B cell (primary cell): ENCODE results near the gene ALDOB. TPM values are rescaled to one million over a fixed set of nuclear protein-coding genes. Genes with fewer than 3 reads are reported as not detected.

Experiments
- ATAC-seq: fragments of 200-7000 bp; cut with Tn5 transposase; one replicate; pipeline ENCODE4 v1.10.0; 2021; ENCODE audit warnings: low read depth, mild to moderate bottlenecking, moderate number of reproducible peaks, moderate library complexity
- CTCF ChIA-PET: fragments of 350-600 bp; sonication (Branson Sonifier 250); formaldehyde crosslinking; loops from one replicate; lab custom pipeline; 2021; ENCODE audit warnings: antibody characterized with exemption, inconsistent platforms; lab: Charles Lee
- POLR2A ChIA-PET: fragments of 350-600 bp; sonication (Branson Sonifier 250); formaldehyde crosslinking; loops from one replicate; lab custom pipeline; 2021; ENCODE audit warnings: antibody characterized with exemption; lab: Charles Lee
- DNase-seq: peaks from one replicate; pipeline ENCODE4 v3.0.0; 2013
- H2AFZ ChIP-seq: 2 replicates; pipeline ENCODE4 v1.6.1; 2012; ENCODE audit warnings: mild to moderate bottlenecking, low read depth, low read length; ENCODE audit not compliant: insufficient read depth, poor library complexity, severe bottlenecking
- H3K27ac ChIP-seq, 2 donors: 1 replicate in 1 of 2; 2 replicates in 1 of 2; pipeline ENCODE4 v1.5.1; 2012 to 2013; ENCODE audit warnings: low read length in 2 of 2, mild to moderate bottlenecking in 2 of 2, moderate library complexity in 1 of 2
- H3K27me3 ChIP-seq, 4 experiments: fragments of 200-600 bp in 1 of 4; sonication (generic) in 1 of 4; replicated peaks in 1 of 4; 1 replicate in 2 of 4; 2 replicates in 2 of 4; pipeline versions ENCODE4 v1.6.1 to v1.7.0; 2013 to 2016; ENCODE audit warnings: low read length in 3 of 4, mild to moderate bottlenecking in 2 of 4, mixed read lengths in 1 of 4, moderate library complexity in 1 of 4; ENCODE audit not compliant: insufficient read depth in 4 of 4, control insufficient read depth in 3 of 4; ENCODE audit errors: control extremely low read depth in 1 of 4
- H3K36me3 ChIP-seq, 2 experiments: replicated peaks in 1 of 2; 1 replicate in 1 of 2; 2 replicates in 1 of 2; pipeline versions ENCODE4 v1.6.1 to v1.7.1; 2013; ENCODE audit warnings: low read length in 1 of 2; ENCODE audit not compliant: insufficient read depth in 2 of 2, control insufficient read depth in 1 of 2; ENCODE audit errors: control extremely low read depth in 1 of 2, extremely low read depth in 1 of 2
- H3K4me1 ChIP-seq, 2 donors: fragments of 200-600 bp in 1 of 2; sonication (generic) in 1 of 2; 1 replicate in 1 of 2; 2 replicates in 1 of 2; pipeline versions ENCODE4 v1.5.1 to v1.6.1; 2013 to 2017; ENCODE audit warnings: low read length in 2 of 2; ENCODE audit not compliant: control insufficient read depth in 2 of 2, insufficient read depth in 2 of 2
- H3K4me2 ChIP-seq: replicated peaks from 2 replicates; pipeline ENCODE3; 2012; ENCODE audit warnings: mild to moderate bottlenecking, low read depth, low read length; ENCODE audit not compliant: poor library complexity, severe bottlenecking
- H3K4me3 ChIP-seq, 5 experiments: fragments of 200-600 bp in 1 of 5; sonication (generic) in 1 of 5; 1 replicate in 3 of 5; 2 replicates in 2 of 5; pipeline versions ENCODE4 v1.5.1 to v1.7.0; 2011 to 2016; ENCODE audit warnings: low read length in 4 of 5, mild to moderate bottlenecking in 4 of 5, low read depth in 2 of 5, control low read depth in 1 of 5, moderate library complexity in 1 of 5; ENCODE audit not compliant: insufficient read depth in 1 of 5; ENCODE audit errors: control extremely low read depth in 1 of 5, extremely low read depth in 1 of 5
- H3K79me2 ChIP-seq: fragments of 200-600 bp; sonication (generic); one replicate; pipeline ENCODE4 v1.6.0; 2016; ENCODE audit warnings: low read length; ENCODE audit not compliant: control insufficient read depth, insufficient read depth
- H3K9ac ChIP-seq: fragments of 200-600 bp; sonication (generic); 2 replicates; pipeline ENCODE4 v1.6.1; 2017; ENCODE audit warnings: mild to moderate bottlenecking, low read length, moderate library complexity
- H3K9me3 ChIP-seq, 3 donors: one replicate each; pipeline versions ENCODE4 v1.6.1 to v1.7.1; 2013; ENCODE audit warnings: low read length in 2 of 3; ENCODE audit not compliant: control insufficient read depth in 2 of 3, insufficient read depth in 1 of 3; ENCODE audit errors: control extremely low read depth in 1 of 3
- H4K20me1 ChIP-seq: 2 replicates; pipeline ENCODE4 v1.6.0; 2012; ENCODE audit warnings: mild to moderate bottlenecking, low read length; ENCODE audit not compliant: insufficient read depth, control insufficient read depth, poor library complexity, severe bottlenecking
- H3K27ac Mint-ChIP-seq: one replicate; pipeline ENCODE4 v1.8.0; 2021; ENCODE audit warnings: mixed read lengths
- H3K27me3 Mint-ChIP-seq: one replicate; pipeline ENCODE4 v1.8.0; 2021; ENCODE audit warnings: mixed read lengths
- H3K4me1 Mint-ChIP-seq: one replicate; pipeline ENCODE4 v1.8.0; 2021; ENCODE audit warnings: mixed read lengths
- H3K4me3 Mint-ChIP-seq: one replicate; pipeline ENCODE4 v1.8.0; 2021; ENCODE audit warnings: mixed read lengths
- H3K9me3 Mint-ChIP-seq: one replicate; pipeline ENCODE4 v1.8.0; 2022; ENCODE audit warnings: mixed read lengths; ENCODE audit not compliant: insufficient read depth
- CTCF ChIP-seq: fragments of 200-600 bp; IDR thresholded peaks from one replicate; pipeline ENCODE4 v1.8.0; 2022; ENCODE audit warnings: antibody characterized with exemption, mild to moderate bottlenecking
- EZH2 ChIP-seq: IDR thresholded peaks from 2 replicates; pipeline ENCODE4 v1.6.1; 2012; ENCODE audit warnings: borderline replicate concordance, low read depth, mild to moderate bottlenecking, moderate library complexity, low read length; ENCODE audit not compliant: insufficient read depth, poor library complexity, severe bottlenecking
- WGBS: methylation state at CpG from one replicate; pipeline ENCODE4 v1.1.5; 2013; ENCODE audit warnings: missing lambda C conversion rate; ENCODE audit not compliant: insufficient coverage; 5-methylcytosine and 5-hydroxymethylcytosine counted together
- intact Hi-C: fragments of 100-400 bp; cut with micrococcal nuclease; formaldehyde crosslinking; loops from one replicate; pipeline ENCODE4 v1.10.0; 2022
- polyA plus RNA-seq: library from polyadenylated mRNA; depleted of rRNA; stranded (reverse); fragments of >200 nt; gene quantifications from 2 replicates; pipeline ENCODE4 v1.2.3, GENCODE V29; 2012
- total RNA-seq, 2 donors: library from RNA; stranded (reverse); fragments of 120-200 nt in 1 of 2; gene quantifications; 1 replicate in 1 of 2; 2 replicates in 1 of 2; pipeline versions ENCODE4 v1.2.3 to v1.2.4, GENCODE V29; 2013 to 2022

The ALDOB gene
- total and polyA plus RNA-seq, 2 donors (not counting 1 experiment from before 2014, with no cell fraction given), result not detected

DNA sequence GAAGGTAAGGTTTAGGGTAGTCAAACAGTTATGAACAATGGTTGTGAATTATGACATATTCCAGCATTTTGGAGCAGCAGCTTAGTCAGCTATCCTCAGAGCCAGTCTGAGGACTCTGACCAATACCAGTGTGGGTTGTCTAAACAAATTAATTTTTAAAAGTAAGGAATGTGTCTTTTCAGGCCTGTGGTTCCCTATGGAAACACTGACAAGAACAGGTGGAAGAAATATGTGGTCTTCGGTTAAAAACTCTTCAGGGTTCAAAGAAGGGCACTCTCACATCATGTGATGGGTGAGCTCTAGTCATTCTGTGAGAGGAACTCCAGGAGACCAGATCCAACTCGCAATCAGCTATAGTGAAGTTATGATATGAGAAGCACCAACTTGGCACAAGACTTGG lies 33.5 kb upstream of the ALDOB start:
- ATAC-seq (no peak), DNase-seq (no peak)
- H3K4me1 ChIP-seq, result no peaks in the 10 kb centered on the region
- H4K20me1 ChIP-seq, result no peaks in the 10 kb centered on the region
- peaks cover 0 to 18% (median 14%) of the 10 kb centered on the region in 4 experiments for H3K27me3 ChIP-seq
- H3K27me3 Mint-ChIP-seq, result peaks cover 50% of the 10 kb centered on the region
- ChIA-PET CTCF (interaction anchor here (1.5 kb wide), 1 partner anchor 10 kb away, joined by 4 read pairs; no protein-coding TSS in a partner anchor), POLR2A (no interaction called here)
- no peak overlapping the region for H3K9ac ChIP-seq
- H3K4me3 Mint-ChIP-seq, result no peak overlapping the region
- no peak overlapping the region for H2AFZ ChIP-seq
- H3K4me2 ChIP-seq, result no peak overlapping the region
- intact Hi-C loops, result no loop called here
- H3K9me3 ChIP-seq, result no peaks in the 10 kb centered on the region
- no peaks in the 10 kb centered on the region for H3K36me3 ChIP-seq
- H3K4me3 ChIP-seq, result no peak overlapping the region
- H3K27ac Mint-ChIP-seq, result no peak overlapping the region
- H3K4me1 Mint-ChIP-seq, result no peaks in the 10 kb centered on the region
- no peaks in the 10 kb centered on the region for H3K79me2 ChIP-seq
- no peak overlapping the region for H3K27ac ChIP-seq
- TF ChIP-seq CTCF (no peak), EZH2 (no peak)
- no peaks in the 10 kb centered on the region for H3K9me3 Mint-ChIP-seq
- WGBS, result 69% methylated on average over 2 of the region's 2 CpGs

DNA sequence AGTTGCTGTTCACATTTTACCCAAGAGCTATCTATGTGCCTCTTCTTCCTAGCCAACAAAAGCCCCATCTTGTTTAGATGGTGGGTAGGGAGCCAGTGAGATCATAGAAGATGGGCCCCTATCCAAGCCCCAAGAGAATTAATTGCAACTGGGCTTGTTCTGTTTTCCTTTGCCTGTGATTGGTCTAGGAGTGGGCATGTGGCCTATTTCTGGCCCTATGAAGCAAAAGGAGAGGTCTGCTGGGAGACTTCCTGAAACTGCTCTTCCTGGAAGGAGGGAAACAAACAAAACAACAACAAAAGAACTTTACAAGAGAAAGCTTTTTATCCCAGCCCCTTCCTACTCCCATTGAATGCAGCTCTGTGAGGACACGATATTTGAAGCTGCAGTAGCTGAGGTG lies 32.5 kb upstream of the ALDOB start:
- CTCF ChIA-PET, result interaction anchor here (1.4 to 1.5 kb wide), 2 partner anchors 9 to 14 kb away, joined by 3 to 4 read pairs; no protein-coding TSS in a partner anchor
- no peaks in the 10 kb centered on the region for H3K9me3 Mint-ChIP-seq
- Histone ChIP-seq H4K20me1 (no peaks in the 10 kb centered on the region), H3K9ac (no peak overlapping the region), H3K79me2 (no peaks in the 10 kb centered on the region), H3K36me3 (no peaks in the 10 kb centered on the region), H3K4me2 (no peak overlapping the region), H3K4me3 (no peak overlapping the region), H3K4me1 (no peaks in the 10 kb centered on the region), H3K27ac (no peak overlapping the region), H3K27me3 (peaks cover 0 to 16% (median 14%) of the 10 kb centered on the region in 4 experiments), H3K9me3 (no peaks in the 10 kb centered on the region), H2AFZ (no peak overlapping the region)
- H3K4me1 Mint-ChIP-seq, result no peaks in the 10 kb centered on the region
- DNase-seq (no peak), ATAC-seq (no peak)
- H3K27ac Mint-ChIP-seq, result no peak overlapping the region
- POLR2A ChIA-PET, result no interaction called here
- intact Hi-C loops, result no loop called here
- no CpG with 5 or more reads among the region's 1 CpG for WGBS
- TF ChIP-seq CTCF, result no peak
- no peak for TF ChIP-seq EZH2
- H3K27me3 Mint-ChIP-seq, result peaks cover 46% of the 10 kb centered on the region
- no peak overlapping the region for H3K4me3 Mint-ChIP-seq
